Ishikawa (cell line): Measurements from ENCODE around the gene PPP3R1.
A peak's percentile ranks its signal among the peaks of the same experiment; 100 is the strongest.

Experiments used
- CEBPB ChIP-seq: IDR thresholded peaks from 2 replicates; pipeline ENCODE4 v1.6.1; 2012
- CREB1 ChIP-seq: IDR thresholded peaks from 2 replicates; pipeline ENCODE4 v1.6.1; 2012; ENCODE audit warnings: low read depth
- EGR1 ChIP-seq: IDR thresholded peaks from 2 replicates; pipeline ENCODE4 v1.6.1; 2012
- EP300 ChIP-seq: IDR thresholded peaks from 2 replicates; pipeline ENCODE4 v1.6.1; 2012; ENCODE audit warnings: borderline replicate concordance
- FOXM1 ChIP-seq: IDR thresholded peaks from 2 replicates; pipeline ENCODE4 v1.6.1; 2012; ENCODE audit warnings: low read depth, borderline replicate concordance
- MAX ChIP-seq: IDR thresholded peaks from 2 replicates; pipeline ENCODE4 v1.6.1; 2012
- NFIC ChIP-seq: IDR thresholded peaks from 2 replicates; pipeline ENCODE4 v1.6.1; 2012
- RAD21 ChIP-seq: IDR thresholded peaks from 2 replicates; pipeline ENCODE4 v1.6.1; 2012; ENCODE audit warnings: low read depth
- REST ChIP-seq: IDR thresholded peaks from 2 replicates; pipeline ENCODE4 v1.6.1; 2012; ENCODE audit warnings: low read depth, mild to moderate bottlenecking
- TAF1 ChIP-seq: IDR thresholded peaks from 2 replicates; pipeline ENCODE4 v1.6.1; 2012; ENCODE audit warnings: low read depth, mild to moderate bottlenecking
- TCF12 ChIP-seq: IDR thresholded peaks from 2 replicates; pipeline ENCODE4 v1.6.1; 2012; ENCODE audit warnings: low read depth
- TEAD4 ChIP-seq: IDR thresholded peaks from 2 replicates; pipeline ENCODE4 v1.6.1; 2012
- USF1 ChIP-seq: IDR thresholded peaks from 2 replicates; pipeline ENCODE4 v1.6.1; 2012
- YY1 ChIP-seq: IDR thresholded peaks from 2 replicates; pipeline ENCODE4 v1.6.1; 2012; ENCODE audit warnings: low read depth
- ZBTB7A ChIP-seq: IDR thresholded peaks from 2 replicates; pipeline ENCODE4 v1.6.1; 2012; ENCODE audit warnings: low read depth

The PPP3R1 gene

GRCh38 chr2:68258851-68259250 lies 6.5 kb upstream of the PPP3R1 start:
- TF ChIP-seq EGR1 (no peak), CREB1 (no peak), ZBTB7A (no peak), EP300 (no peak), TEAD4 (no peak), NFIC (no peak), MAX (no peak), USF1 (no peak), REST (no peak), YY1 (no peak), FOXM1 (no peak), TCF12 (no peak), RAD21 (no peak), CEBPB (no peak), TAF1 (no peak)

GRCh38 chr2:68256093-68256450 lies 3.7 kb upstream of the PPP3R1 start:
- TF ChIP-seq EGR1 (no peak), REST (no peak), ZBTB7A (no peak), CREB1 (no peak), CEBPB (no peak), RAD21 (no peak), MAX (no peak), TCF12 (no peak), EP300 (no peak), TAF1 (no peak), TEAD4 (no peak), YY1 (no peak), NFIC (no peak), FOXM1 (no peak), USF1 (no peak)

- TF ChIP-seq RAD21 = no peak
These were observed 1.1 kb upstream of the PPP3R1 start for GRCh38 chr2:68253219-68254068.

GRCh38 chr2:68251855-68252399 lies 405 bp downstream of the PPP3R1 start:
- TF ChIP-seq RAD21 = no peak
- TF ChIP-seq ZBTB7A = 0 out of 2 replicates have a peak, but pooled peaks have one; percentile 8
- TF ChIP-seq CREB1 = no peak
- no peak for TF ChIP-seq TAF1

- TF ChIP-seq REST (no peak), RAD21 (peak; percentile 45), TAF1 (no peak), ZBTB7A (no peak), TEAD4 (no peak), FOXM1 (no peak), CREB1 (no peak), NFIC (no peak; the same call in 1 of the 2 replicates), EP300 (no peak), MAX (peak; percentile 21), TCF12 (no peak)
These were observed 1.0 kb downstream of the PPP3R1 start for GRCh38 chr2:68251187-68251854.
